Cerebellar cortex (tissue), 1 donor: ENCODE data around the gene WWOX.
A peak's percentile ranks its signal among the peaks of the same experiment; 100 is the strongest.

Experiments
- DNase-seq: peaks from one replicate; pipeline ENCODE4 v3.0.0-alpha.2; 2015; ENCODE audit warnings: low spot score

The WWOX gene

GRCh38 chr16:78473031-78473699, 373.7 kb downstream of the WWOX start:
- DNase-seq = no peak

- DNase-seq = no peak
Observed at GRCh38 chr16:78474762-78475161, 375.3 kb downstream of the WWOX start.

- no peak for DNase-seq
Observed at GRCh38 chr16:78476615-78477014, 377.2 kb downstream of the WWOX start.

DNA sequence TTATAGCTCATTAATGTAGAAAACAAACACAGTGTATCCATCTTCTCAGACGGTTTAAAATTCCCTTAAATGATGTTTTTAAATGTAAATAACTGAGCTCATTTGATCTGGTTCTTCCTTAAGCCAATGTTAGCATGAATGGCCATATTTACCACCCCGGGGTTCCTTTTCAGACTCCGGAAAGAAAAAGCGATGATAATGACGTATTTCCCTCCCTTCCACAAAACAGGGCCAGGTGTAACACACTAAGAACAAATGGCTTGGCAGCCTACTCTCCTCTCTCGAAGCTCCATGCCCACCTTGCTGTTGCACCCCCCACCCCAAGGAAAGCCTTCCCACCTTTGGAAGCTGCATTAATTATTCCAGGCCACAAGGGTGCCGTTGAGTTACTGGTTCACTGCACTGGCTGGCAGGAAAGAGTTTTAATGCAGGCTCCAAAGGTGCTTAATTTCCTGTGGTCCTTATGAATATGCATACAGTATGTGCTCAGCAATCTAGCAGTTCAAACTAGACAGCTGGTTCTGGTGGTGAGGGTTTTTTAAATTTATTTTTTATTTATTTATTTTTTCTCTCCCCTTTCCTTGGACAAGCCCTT, 378.9 kb downstream of the WWOX start:
- peak; percentile 25 for DNase-seq

- DNase-seq = no peak
Observed at GRCh38 chr16:78479723-78480122, 380.3 kb downstream of the WWOX start.

DNA sequence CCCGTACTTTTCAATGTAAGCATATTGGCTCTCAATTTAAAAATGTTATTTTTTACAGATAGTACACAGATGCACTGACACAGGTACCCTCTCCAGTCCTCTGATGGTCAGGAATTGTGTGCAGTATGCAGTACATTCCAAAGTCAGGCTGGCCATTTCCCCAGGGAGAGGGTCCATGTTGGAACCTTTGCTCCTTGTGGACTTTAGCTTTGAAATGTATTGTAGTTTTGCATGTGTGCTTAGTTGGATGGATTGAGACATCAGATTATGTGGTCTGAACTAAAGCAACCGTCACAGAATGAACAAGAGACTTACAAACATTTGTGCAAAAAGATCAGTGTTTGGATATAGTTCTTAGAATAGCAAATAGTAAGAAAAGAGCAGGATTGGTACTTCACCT, 381.1 kb downstream of the WWOX start:
- no peak for DNase-seq

DNA sequence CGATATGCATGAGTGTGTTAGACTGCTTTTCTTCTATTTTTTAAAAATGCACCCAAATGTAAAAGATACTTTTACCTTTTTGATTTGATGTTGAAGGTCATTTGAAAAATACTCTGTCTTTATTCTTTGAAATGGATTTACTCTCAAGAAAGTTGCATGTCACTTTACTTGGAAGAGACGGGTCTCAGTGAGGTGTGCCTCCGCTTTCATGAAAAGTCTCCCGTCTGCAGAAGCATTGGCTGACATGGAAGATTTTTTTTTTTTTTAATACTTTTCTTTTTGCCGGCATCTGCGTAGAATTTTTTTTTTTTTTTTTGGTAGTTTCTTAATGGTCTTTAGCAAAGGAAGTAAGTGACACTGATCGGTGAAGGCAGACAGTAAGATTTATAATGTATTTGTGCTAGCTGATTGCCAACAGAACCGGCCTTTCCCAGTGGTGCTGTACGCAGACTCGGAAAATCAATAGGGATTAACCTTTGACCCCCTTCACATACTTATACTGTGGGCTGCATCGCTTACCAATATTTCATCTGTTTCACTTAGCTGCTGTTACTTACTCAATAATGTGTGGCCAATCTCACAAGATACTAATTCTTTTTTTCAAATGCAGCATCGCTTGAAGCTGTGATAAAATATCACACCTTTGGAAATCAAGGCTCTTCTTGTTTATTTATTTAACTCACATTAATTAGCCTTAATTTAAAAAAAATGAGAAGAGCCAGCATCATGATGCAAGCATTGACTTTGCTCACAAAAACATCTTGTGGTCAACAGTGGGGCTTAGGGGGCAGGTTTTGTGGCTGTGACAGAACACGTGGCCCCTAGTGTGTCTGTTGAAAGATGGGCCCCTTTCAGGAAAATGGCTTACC, 383.9 kb downstream of the WWOX start:
- no peak for DNase-seq

DNA sequence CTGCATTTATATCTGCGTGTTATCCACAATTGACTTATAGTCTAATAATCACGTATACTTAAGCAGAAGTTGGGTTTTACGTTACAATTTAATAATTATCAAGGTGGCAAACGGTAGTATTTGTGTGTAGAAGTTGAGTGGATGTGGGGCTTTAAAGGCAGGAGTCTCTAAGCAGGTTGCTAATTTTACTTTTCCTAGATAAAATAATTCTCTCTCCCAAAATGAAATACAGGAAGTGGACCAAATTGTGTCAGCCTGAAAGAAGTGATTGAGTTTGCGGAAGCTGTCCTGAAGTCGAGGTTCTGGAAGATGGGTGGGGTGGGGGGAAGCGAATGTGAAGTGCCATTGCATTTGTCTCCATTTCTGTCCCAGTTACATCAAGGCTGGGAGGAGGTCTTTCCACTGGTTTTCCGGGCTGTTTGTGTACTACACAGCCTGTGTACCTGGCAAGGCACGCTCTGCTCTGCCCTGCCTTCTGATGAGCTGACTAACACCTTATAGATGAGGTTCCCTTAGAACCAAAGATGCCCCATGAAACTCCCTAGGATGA, 385.1 kb downstream of the WWOX start:
- no peak for DNase-seq

DNA sequence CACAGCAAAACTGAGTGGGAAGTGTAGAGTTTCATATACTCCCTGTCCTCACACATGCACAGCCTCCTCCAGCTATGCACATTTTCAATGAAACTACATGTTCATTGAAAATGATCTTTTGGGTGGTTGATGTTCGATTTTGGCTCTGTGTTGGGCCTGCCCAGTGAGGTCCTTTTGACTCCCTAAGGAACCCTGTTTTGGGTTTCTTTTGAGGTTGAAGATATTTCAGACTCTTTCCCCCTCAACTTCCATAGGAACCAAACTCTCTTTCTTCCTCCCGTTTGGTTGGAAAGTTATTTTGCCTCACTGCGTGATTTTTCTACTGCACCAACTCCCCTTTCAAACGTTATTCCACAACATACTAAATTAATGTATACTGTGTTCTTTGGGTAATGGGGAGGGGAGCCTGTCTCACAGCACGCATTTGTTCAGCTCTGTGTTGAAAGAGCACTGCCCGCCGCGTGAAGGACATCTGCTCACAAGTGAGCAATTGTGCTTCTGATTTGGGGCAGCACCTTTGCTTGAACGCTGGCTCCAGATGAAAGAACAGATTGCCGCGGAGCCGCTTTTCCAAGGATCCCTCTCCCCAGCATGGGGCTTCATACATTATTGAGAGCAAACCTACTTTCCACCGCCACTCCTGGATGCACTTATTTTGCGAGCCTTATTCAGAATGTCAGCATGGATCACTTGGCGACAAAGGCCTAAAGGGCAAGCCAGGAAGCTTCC, 385.9 kb downstream of the WWOX start:
- peak; percentile 34 for DNase-seq

GRCh38 chr16:78485917-78486257, 386.4 kb downstream of the WWOX start:
- DNase-seq = no peak

- DNase-seq = no peak
Observed at GRCh38 chr16:78487471-78487870, 388.0 kb downstream of the WWOX start.

DNA sequence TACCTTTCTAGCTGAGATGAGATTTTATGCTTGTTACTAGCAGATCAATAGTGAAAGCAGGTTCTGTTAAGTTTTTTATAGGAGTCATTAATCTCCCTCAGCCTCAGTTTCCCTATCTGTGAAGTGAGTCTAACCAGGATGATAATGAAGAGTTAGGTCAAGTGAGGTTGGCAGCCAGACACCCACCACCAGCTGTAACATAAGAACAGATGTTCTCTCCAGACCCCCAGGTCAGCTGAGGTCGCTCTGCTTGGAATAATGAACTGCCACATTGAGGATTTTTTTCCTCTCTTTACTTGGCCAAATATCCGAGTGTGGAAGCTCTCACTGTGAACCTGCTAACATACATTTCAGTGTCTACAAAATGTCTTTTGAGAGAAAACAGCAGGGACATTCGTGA, 389.6 kb downstream of the WWOX start:
- no peak for DNase-seq

GRCh38 chr16:78489631-78490030, 390.2 kb downstream of the WWOX start:
- no peak for DNase-seq

DNA sequence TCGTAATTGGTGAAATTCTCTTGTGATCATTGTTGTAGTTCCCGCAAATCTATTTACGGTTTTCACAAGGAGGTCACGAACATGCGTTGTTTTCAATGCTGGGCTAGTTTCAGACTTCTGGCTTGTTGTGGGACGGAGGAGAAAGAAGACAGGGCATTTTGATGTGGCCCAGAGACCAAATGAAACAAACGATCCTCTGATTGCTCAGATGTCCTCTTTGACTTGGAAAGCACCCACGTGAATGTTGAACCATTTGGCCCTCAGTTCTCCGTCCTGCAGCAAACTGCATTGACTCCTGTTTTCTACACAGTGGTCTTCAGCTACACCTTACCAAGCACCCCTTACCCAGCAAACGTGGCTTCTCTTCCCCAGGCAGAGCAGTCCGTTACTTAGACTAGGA, 391.0 kb downstream of the WWOX start:
- DNase-seq = no peak

DNA sequence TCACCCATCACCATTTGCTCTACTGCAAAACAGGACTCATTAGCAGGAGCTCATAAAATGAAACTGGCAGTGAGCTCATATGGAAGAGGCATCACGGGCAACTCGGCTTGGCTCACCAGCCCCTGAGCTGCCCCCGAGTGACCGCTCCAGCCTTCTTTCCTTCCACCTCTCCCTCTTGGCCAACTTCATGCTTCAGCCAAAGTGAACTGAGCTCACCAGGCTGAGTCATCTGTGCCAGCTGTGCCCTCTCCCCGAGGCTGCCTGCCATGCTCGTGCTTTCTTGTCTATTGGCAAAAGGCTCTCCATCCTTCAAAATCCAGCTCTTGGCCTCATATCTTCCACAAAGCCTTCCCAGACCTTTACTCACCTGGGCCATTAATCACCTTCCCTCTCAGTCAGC, 391.4 kb downstream of the WWOX start:
- DNase-seq = no peak

GRCh38 chr16:78493573-78493972, 394.1 kb downstream of the WWOX start:
- DNase-seq = no peak

DNA sequence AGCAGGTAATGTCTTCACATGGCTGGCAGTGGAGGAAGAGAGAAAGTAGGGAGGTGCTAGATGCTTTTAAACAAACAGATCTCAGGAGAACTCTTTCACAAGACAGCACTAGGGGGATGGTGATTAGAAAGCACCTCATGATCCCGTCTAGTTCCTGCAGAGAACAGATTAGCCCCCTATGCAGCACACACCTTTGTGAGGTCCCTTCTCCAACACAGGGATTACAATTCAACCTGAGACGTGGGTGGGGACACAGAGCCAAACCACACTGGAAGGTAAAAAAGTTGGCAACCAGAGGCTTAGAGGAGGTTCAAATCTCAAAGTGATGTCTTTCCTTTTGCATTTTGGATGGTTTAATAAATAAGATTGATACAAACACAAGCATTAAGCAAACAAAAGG, 394.7 kb downstream of the WWOX start:
- DNase-seq = no peak

DNA sequence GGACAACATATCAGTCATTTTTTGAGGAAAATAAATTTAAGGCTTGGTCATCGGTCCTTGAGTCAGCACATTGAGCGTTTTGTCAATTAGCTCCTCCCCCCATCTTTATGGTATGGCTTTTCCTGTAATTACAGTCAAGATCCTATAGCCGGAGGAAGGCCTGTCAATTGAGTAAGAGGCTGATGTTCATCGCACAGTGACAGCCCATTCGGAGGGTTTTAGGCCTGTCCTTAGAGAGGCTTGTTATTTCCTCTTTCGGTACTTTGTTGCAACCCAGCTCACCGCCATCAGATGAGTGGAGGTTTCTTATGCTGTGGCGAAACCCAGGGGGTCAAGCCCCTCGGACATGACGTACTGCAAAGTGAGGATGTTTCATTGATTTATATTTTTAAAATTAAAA, 395.2 kb downstream of the WWOX start:
- no peak for DNase-seq

- no peak for DNase-seq
Observed at GRCh38 chr16:78496189-78496588, 396.7 kb downstream of the WWOX start.

DNA sequence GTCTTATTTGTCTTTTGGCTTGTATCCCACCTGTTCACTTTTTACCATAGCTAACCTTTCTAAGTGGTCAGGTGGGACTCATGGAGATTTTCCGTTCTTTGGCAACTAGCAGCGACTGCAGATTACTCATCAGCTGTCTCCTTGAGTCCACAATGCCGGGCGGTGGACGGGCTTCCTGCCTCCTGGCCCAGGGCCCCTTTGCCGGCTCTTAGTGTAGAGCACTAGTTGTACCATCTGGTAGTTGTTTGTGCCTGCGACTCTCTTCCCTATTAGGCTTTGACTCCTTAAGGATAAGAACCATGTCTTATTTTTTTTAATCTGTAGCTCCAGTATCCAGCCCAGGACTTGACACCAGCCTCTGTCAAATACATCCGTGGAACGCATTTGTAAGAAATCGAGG, 399.9 kb downstream of the WWOX start:
- DNase-seq = peak; percentile 76

GRCh38 chr16:78500659-78501270, 401.3 kb downstream of the WWOX start:
- no peak for DNase-seq

DNA sequence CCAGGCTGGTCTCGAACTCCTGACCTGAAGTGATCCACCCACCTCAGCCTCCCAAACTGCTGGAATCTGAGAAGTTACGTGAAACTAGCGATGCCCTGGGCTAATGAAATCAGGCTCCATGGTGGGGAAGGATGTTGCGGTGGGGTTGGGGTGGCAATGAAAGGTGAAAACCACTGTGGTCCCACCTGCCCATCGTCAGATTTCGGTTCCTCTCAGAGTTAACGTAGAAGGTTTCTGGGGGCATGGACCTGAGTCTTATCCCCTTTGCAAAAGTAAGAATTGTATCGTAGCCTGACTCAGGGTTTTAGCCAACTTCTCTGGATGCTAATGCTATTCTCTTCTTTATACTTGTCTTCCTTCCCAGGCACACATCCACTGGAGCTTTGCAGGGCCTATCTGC, 402.3 kb downstream of the WWOX start:
- DNase-seq = no peak
